ENCODE measurements around the gene GAS7. TPM values are rescaled to one million over a fixed set of nuclear protein-coding genes. Genes with fewer than 3 reads are reported as not detected.

GAS7 gene
- total RNA-seq, 1 donor from 2014 or later, result 72.7 TPM

DNA sequence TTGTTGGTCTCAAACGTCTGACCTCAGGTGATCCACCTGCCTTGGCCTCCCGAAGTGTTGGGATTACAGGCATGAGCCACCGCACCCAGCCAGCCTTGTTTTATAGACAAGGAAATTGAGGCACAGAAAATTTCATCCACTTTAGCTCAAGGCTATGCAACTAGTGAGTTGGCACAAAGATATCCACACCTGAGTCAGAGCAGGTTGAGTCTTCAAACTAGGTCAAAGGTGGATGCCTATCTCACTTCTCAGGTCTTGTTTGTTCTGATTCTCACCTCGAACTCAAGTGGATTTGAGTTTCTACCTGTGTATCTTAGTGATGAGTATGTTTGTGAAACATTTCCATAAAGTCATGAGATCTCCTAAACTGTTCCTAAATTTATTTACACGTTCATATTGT lies 35.6 kb upstream of the GAS7 start:
- Mint-ChIP-seq H3K27ac (ENCODE audit: unreplicated experiment) (no peak overlapping the region), H3K4me1 (no peaks in the 10 kb centered on the region), H3K27me3 (ENCODE audit: low read depth) (peaks cover 3% of the 10 kb centered on the region), H3K36me3 (ENCODE audit: low read depth) (no peaks in the 10 kb centered on the region), H3K9me3 (peaks cover 2% of the 10 kb centered on the region), H3K4me3 (no peak overlapping the region)
- TF ChIP-seq, protein P1, sequence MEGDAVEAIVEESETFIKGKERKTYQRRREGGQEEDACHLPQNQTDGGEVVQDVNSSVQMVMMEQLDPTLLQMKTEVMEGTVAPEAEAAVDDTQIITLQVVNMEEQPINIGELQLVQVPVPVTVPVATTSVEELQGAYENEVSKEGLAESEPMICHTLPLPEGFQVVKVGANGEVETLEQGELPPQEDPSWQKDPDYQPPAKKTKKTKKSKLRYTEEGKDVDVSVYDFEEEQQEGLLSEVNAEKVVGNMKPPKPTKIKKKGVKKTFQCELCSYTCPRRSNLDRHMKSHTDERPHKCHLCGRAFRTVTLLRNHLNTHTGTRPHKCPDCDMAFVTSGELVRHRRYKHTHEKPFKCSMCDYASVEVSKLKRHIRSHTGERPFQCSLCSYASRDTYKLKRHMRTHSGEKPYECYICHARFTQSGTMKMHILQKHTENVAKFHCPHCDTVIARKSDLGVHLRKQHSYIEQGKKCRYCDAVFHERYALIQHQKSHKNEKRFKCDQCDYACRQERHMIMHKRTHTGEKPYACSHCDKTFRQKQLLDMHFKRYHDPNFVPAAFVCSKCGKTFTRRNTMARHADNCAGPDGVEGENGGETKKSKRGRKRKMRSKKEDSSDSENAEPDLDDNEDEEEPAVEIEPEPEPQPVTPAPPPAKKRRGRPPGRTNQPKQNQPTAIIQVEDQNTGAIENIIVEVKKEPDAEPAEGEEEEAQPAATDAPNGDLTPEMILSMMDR (conservative IDR thresholded peaks at IDR 0.05), result no peak
- DNase-seq (ENCODE audit: low read depth, low spot score), result no peak

DNA sequence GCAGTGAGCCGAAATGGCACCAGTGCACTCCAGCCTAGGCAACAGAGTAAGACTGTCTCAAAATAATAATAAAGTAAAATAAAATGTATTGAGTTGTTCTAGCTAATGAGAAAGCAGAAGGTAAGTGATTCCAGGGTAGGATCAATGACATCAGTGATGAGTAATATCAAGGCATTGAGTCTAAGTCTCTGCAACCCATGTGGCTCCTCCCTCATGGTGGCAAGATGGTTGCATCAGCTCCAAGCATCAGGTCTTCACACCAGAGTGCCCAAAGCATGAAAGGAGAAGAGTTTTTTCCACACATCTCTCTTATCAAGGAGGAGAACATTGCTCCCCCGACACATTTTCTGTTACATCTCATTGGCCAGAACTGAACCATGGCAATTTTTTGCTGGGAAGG lies 34.8 kb upstream of the GAS7 start:
- no peak for DNase-seq (ENCODE audit: low read depth, low spot score)
- H3K27ac Mint-ChIP-seq (ENCODE audit: unreplicated experiment), result no peak overlapping the region
- H3K4me1 Mint-ChIP-seq, result no peaks in the 10 kb centered on the region
- no peak overlapping the region for H3K4me3 Mint-ChIP-seq
- H3K27me3 Mint-ChIP-seq (ENCODE audit: low read depth), result peaks cover 3% of the 10 kb centered on the region
- H3K36me3 Mint-ChIP-seq (ENCODE audit: low read depth), result no peaks in the 10 kb centered on the region
- peaks cover 2% of the 10 kb centered on the region for H3K9me3 Mint-ChIP-seq
- TF ChIP-seq, protein P1 (conservative IDR thresholded peaks at IDR 0.05), result no peak

DNA sequence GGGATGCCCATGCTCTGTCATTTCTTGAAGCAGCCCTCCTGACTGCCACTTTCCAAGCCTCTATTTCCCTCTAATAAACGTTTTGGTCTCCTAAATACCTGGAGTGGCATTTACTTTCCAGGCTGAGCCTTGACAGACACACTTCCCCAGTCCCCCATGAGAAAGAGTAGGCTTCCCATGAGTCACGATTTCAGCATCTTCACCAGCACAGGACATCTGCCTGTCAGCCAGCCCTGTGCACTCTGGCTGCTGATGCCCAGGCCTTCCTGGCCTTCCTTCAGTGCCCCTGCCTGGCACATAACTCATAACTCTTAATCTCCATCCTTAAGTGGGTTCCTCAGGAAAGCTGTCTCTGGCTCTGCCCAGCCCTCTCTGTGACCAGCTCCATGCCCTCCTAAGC lies 30.8 kb upstream of the GAS7 start:
- Mint-ChIP-seq H3K27me3 (ENCODE audit: low read depth) (peaks cover 3% of the 10 kb centered on the region), H3K4me1 (peaks cover 4% of the 10 kb centered on the region), H3K36me3 (ENCODE audit: low read depth) (no peaks in the 10 kb centered on the region), H3K4me3 (no peak overlapping the region), H3K27ac (ENCODE audit: unreplicated experiment) (no peak overlapping the region), H3K9me3 (peaks cover 2% of the 10 kb centered on the region)
- TF ChIP-seq, protein P1 (conservative IDR thresholded peaks at IDR 0.05), result no peak
- no peak for DNase-seq (ENCODE audit: low read depth, low spot score)

DNA sequence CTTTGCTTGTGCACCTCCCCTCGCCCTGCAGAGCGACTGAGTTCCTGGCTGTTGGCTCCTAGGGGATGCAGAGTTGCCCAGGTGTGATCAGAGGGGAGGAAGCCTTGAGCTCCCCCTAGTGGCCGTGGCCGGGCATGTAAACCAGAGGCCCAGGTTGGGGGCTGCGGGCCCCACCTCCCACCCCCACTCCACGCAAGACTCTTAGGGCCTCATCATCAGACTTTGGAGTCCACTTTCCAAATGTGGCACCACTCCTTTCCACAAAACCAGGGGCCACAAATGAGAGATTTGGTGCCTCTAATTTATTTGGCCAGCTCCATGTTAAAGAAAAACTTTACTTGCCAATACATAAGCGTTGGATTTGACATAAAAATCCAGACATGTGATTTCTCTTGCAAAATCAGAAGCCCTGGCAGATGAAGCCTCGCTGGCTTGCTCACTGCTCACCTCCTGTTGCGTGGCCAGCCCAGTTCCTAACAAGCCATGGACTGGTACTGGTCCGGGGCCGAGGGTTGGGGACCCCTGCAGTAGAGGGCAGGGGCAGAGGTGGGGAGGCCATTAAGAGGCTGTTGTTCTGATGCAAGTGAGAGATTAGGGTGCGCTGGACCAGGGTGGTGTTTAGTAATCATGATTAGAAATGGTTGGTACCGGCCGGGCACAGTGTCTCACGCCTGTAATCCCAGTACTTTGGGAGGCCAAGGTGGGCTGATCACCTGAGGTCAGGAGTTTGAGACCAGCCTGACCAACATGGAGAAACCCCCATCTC lies 28.7 kb upstream of the GAS7 start:
- Mint-ChIP-seq H3K27me3 (ENCODE audit: low read depth) (peaks cover 3% of the 10 kb centered on the region), H3K4me3 (no peak overlapping the region), H3K4me1 (peaks cover 4% of the 10 kb centered on the region), H3K27ac (ENCODE audit: unreplicated experiment) (no peak overlapping the region), H3K9me3 (peaks cover 5% of the 10 kb centered on the region), H3K36me3 (ENCODE audit: low read depth) (no peaks in the 10 kb centered on the region)
- TF ChIP-seq, protein P1 (conservative IDR thresholded peaks at IDR 0.05), result peak; percentile 85
- DNase-seq (ENCODE audit: low read depth, low spot score), result peak; percentile 45

DNA sequence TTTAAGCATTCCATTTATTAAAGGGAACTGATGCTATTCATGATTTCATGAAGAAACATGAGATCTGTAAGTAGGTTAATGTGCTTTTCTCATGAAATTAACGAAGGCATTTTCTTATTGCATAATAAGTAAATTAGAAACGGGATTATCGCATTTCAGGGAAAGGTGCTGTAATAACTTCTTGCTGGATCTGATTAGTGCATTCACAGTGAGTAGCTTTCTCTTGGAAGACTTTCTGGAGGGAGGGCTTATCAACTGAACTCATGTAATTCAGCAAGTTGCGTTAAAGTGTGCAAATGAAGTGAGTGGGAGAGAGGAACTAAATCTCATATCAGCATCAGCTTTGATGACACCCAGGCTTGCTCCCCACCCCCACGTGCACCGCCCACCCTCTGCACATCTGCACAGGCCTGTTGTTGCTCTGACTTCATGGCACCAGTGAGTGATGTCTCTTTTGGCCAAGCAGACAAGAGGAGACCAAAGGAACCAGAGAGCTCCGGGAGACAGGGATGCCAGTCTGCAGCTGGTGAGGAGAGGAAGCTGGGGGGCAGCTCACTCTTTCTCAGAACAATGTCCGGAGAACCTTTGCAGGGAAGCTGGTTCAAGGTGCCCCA lies 26.3 kb upstream of the GAS7 start:
- Mint-ChIP-seq H3K9me3 (peaks cover 2% of the 10 kb centered on the region), H3K27ac (ENCODE audit: unreplicated experiment) (no peak overlapping the region), H3K4me3 (no peak overlapping the region), H3K27me3 (ENCODE audit: low read depth) (peaks cover 3% of the 10 kb centered on the region), H3K4me1 (peaks cover 4% of the 10 kb centered on the region), H3K36me3 (ENCODE audit: low read depth) (no peaks in the 10 kb centered on the region)
- DNase-seq (ENCODE audit: low read depth, low spot score), result no peak
- TF ChIP-seq, protein P1 (conservative IDR thresholded peaks at IDR 0.05), result no peak

Data from neural crest cell (in vitro differentiated cells).